ENCODE results near the gene TIAM2. TPM values are rescaled to one million over a fixed set of nuclear protein-coding genes. Genes with fewer than 3 reads are reported as not detected.

TIAM2 gene
- total RNA-seq, 3 donors from 2014 or later (not counting 1 experiment from before 2014, with no cell fraction given) = 6.5 to 11.1 (median 8.7) TPM

DNA sequence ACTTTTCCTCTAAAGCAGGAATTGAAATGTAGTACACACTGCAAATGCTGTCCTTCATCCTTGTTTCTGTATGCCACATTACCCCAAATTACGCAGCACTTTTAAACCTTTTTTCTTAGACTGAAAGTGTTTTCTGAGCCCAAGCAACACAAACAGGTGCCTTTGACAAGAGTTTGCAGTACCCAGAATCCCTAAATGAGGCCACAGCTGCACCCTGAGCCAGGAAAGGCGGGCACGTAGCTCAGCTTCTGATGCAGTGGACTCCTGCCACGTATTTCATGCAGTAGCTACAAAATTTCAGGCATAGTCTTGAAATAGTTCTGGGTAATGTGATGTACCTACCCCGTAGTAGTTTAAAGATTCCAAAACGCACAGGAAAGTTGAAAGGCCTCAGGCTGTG, 237.7 kb downstream of the TIAM2 start:
- Mint-ChIP-seq H3K27ac (no peak overlapping the region), H3K9me3 (no peaks in the 10 kb centered on the region)

GRCh38 chr6:155234167-155234566, 239.1 kb downstream of the TIAM2 start:
- Mint-ChIP-seq H3K4me1 (no peaks in the 10 kb centered on the region), H3K4me3 (no peak overlapping the region), H3K36me3 (no peaks in the 10 kb centered on the region), H3K27me3 (ENCODE audit: low read depth in 2 of 2) (peaks cover 2 to 8% of the 10 kb centered on the region in 2 donors), H3K9me3 (no peaks in the 10 kb centered on the region), H3K27ac (no peak overlapping the region)
- Histone ChIP-seq H3K4me1 (ENCODE audit: control insufficient read depth, insufficient read depth, low read length) (no peaks in the 10 kb centered on the region), H3K36me3 (ENCODE audit: control insufficient read depth, insufficient read depth, low read length) (no peaks in the 10 kb centered on the region), H3K27me3 (ENCODE audit: control insufficient read depth, insufficient read depth, low read length) (no peaks in the 10 kb centered on the region), H3K27ac (ENCODE audit: low read length) (no peak overlapping the region), H3K4me3 (ENCODE audit: low read length) (no peak overlapping the region), H3K9me3 (ENCODE audit: control insufficient read depth, insufficient read depth, low read length) (no peaks in the 10 kb centered on the region)
- DNase-seq = no peak
- no peak for TF ChIP-seq CTCF (IDR thresholded peaks at IDR 0.05)
- 95% methylated on average over 3 of the region's 4 CpGs for WGBS (ENCODE audit: insufficient coverage)
- intact Hi-C loops (cut with micrococcal nuclease) = no loop called here
- no peak for ATAC-seq

More for the DNA sequence above, 237.7 kb downstream of the TIAM2 start:
- H3K4me3 Mint-ChIP-seq = no peak overlapping the region
- Histone ChIP-seq H3K4me1 (ENCODE audit: control insufficient read depth, insufficient read depth, low read length) (no peaks in the 10 kb centered on the region), H3K27ac (ENCODE audit: low read length) (no peak overlapping the region), H3K36me3 (ENCODE audit: control insufficient read depth, insufficient read depth, low read length) (no peaks in the 10 kb centered on the region), H3K4me3 (ENCODE audit: low read length) (no peak overlapping the region), H3K9me3 (ENCODE audit: control insufficient read depth, insufficient read depth, low read length) (no peaks in the 10 kb centered on the region), H3K27me3 (ENCODE audit: control insufficient read depth, insufficient read depth, low read length) (no peaks in the 10 kb centered on the region)
- ATAC-seq (no peak), DNase-seq (no peak)
- TF ChIP-seq CTCF (IDR thresholded peaks at IDR 0.05) = no peak
- H3K36me3 Mint-ChIP-seq = no peaks in the 10 kb centered on the region
- 75% methylated on average over 6 of the region's 6 CpGs for WGBS (ENCODE audit: insufficient coverage)
- no peaks in the 10 kb centered on the region for H3K4me1 Mint-ChIP-seq
- peaks cover 4 to 6% of the 10 kb centered on the region in 2 donors for H3K27me3 Mint-ChIP-seq (ENCODE audit: low read depth in 2 of 2)
- intact Hi-C loops (cut with micrococcal nuclease) = no loop called here

- ATAC-seq (no peak), DNase-seq (no peak)
- Histone ChIP-seq H3K36me3 (ENCODE audit: control insufficient read depth, insufficient read depth, low read length) (no peaks in the 10 kb centered on the region), H3K27me3 (ENCODE audit: control insufficient read depth, insufficient read depth, low read length) (no peaks in the 10 kb centered on the region), H3K4me1 (ENCODE audit: control insufficient read depth, insufficient read depth, low read length) (no peaks in the 10 kb centered on the region), H3K4me3 (ENCODE audit: low read length) (no peak overlapping the region), H3K27ac (ENCODE audit: low read length) (no peak overlapping the region), H3K9me3 (ENCODE audit: control insufficient read depth, insufficient read depth, low read length) (no peaks in the 10 kb centered on the region)
- H3K4me3 Mint-ChIP-seq = no peak overlapping the region
- H3K36me3 Mint-ChIP-seq = no peaks in the 10 kb centered on the region
- intact Hi-C loops (cut with micrococcal nuclease) = no loop called here
- H3K4me1 Mint-ChIP-seq = no peaks in the 10 kb centered on the region
- peaks cover 2 to 7% of the 10 kb centered on the region in 2 donors for H3K27me3 Mint-ChIP-seq (ENCODE audit: low read depth in 2 of 2)
- WGBS (ENCODE audit: insufficient coverage) = 91% methylated on average over 4 of the region's 4 CpGs
- TF ChIP-seq CTCF (IDR thresholded peaks at IDR 0.05) = no peak
- no peaks in the 10 kb centered on the region for H3K9me3 Mint-ChIP-seq
- H3K27ac Mint-ChIP-seq = no peak overlapping the region
These were observed 239.6 kb downstream of the TIAM2 start for GRCh38 chr6:155234687-155235086.

- H3K9me3 ChIP-seq (ENCODE audit: control insufficient read depth, insufficient read depth, low read length) = no peaks in the 10 kb centered on the region
- no peaks in the 10 kb centered on the region for H3K27me3 ChIP-seq (ENCODE audit: control insufficient read depth, insufficient read depth, low read length)
- H3K4me1 ChIP-seq (ENCODE audit: control insufficient read depth, insufficient read depth, low read length) = no peaks in the 10 kb centered on the region
- Mint-ChIP-seq H3K27me3 (ENCODE audit: low read depth in 2 of 2) (peaks cover 6 to 7% of the 10 kb centered on the region in 2 donors), H3K36me3 (no peaks in the 10 kb centered on the region), H3K4me3 (no peak overlapping the region), H3K9me3 (no peaks in the 10 kb centered on the region), H3K4me1 (no peaks in the 10 kb centered on the region), H3K27ac (no peak overlapping the region)
- intact Hi-C loops (cut with micrococcal nuclease) = no loop called here
- H3K27ac ChIP-seq (ENCODE audit: low read length) = no peak overlapping the region
- TF ChIP-seq CTCF (IDR thresholded peaks at IDR 0.05) = no peak
- ATAC-seq (no peak), DNase-seq (no peak)
- H3K4me3 ChIP-seq (ENCODE audit: low read length) = no peak overlapping the region
- H3K36me3 ChIP-seq (ENCODE audit: control insufficient read depth, insufficient read depth, low read length) = no peaks in the 10 kb centered on the region
- WGBS (ENCODE audit: insufficient coverage) = 70% methylated on average over 5 of the region's 5 CpGs
These were observed 240.0 kb downstream of the TIAM2 start for GRCh38 chr6:155235087-155235486.
